ENCODE results near the gene CATSPER3. TPM values are rescaled to one million over a fixed set of nuclear protein-coding genes. Genes with fewer than 3 reads are reported as not detected.

CATSPER3 gene
- total RNA-seq, 2 experiments from 2014 or later = 0.55 to 0.88 TPM

Other genes with a start within 250 kb of the CATSPER3 start
- 10 to 100 TPM; 30.5 to 31.0 TPM for gene CAMLG, start 229.4 kb upstream of the CATSPER3 start, total RNA-seq
- gene DDX46, start 209.1 kb upstream of the CATSPER3 start, total RNA-seq = 10 to 100 TPM; 51.8 to 56.7 TPM
- gene C5orf24, start 121.9 kb upstream of the CATSPER3 start, total RNA-seq = 10 to 100 TPM; 32.3 to 32.5 TPM
- 10 to 100 TPM; 51.0 to 56.9 TPM for gene TXNDC15, start 93.5 kb upstream of the CATSPER3 start, total RNA-seq
- 10 to 100 TPM; 13.6 to 14.7 TPM for gene PCBD2, start 62.8 kb upstream of the CATSPER3 start, total RNA-seq
- under 1 TPM in 1 of 2 experiments, not detected in 1; 0.18 TPM for gene PITX1, start 66.3 kb downstream of the CATSPER3 start, total RNA-seq

Measured in activated CD4-positive, alpha-beta memory T cell treated with anti-CD3 and anti-CD28 coated beads, Interleukin-2, amount 10 ng/mL, durations not matched to agents 7 days and 5 days (primary cell).